ENCODE measurements around the gene NR3C2. TPM values are rescaled to one million over a fixed set of nuclear protein-coding genes. Genes with fewer than 3 reads are reported as not detected.

NR3C2 gene
- total and polyA plus RNA-seq, 2 of the 4 experiments (the other 2 are of a cell fraction) = 1.1 to 2.3 TPM

- in situ Hi-C loops (cut with MboI; ENCODE audit: low sequenced_read_pairs) = no loop called here
- Histone ChIP-seq H4K5ac (ENCODE audit: low read depth, low read length) (no peak overlapping the region), H3K27ac (ENCODE audit: insufficient read depth, low read length) (no peak overlapping the region)
These were observed 153.8 kb downstream of the NR3C2 start for GRCh38 chr4:148288448-148288847.

More at GRCh38 chr4:148288448-148288847, 153.8 kb downstream of the NR3C2 start:
- H3K56ac ChIP-seq (ENCODE audit: extremely low read depth, insufficient read depth, low read length) = no peak overlapping the region
- no peaks in the 10 kb centered on the region for H3K79me1 ChIP-seq (ENCODE audit: low read depth in 1 of 2, low read length in 2 of 2)
- no peaks in the 10 kb centered on the region for H3K9me3 ChIP-seq (ENCODE audit: control insufficient read depth, insufficient read depth, low read length)
- H2BK20ac ChIP-seq (ENCODE audit: low read depth, low read length) = no peak overlapping the region
- H2BK120ac ChIP-seq (ENCODE audit: low read depth, low read length) = no peak overlapping the region
- no peak for DNase-seq
- H3K36me3 ChIP-seq (ENCODE audit: control insufficient read depth, insufficient read depth, low read length) = no peaks in the 10 kb centered on the region
- no peak overlapping the region for H3K14ac ChIP-seq (replicated peaks; ENCODE audit: low read depth, low read length)
- no peaks in the 10 kb centered on the region for H3K4me1 ChIP-seq (ENCODE audit: control insufficient read depth, insufficient read depth, low read length)
- intact Hi-C loops (cut with micrococcal nuclease) = no loop called here
- H3K4ac ChIP-seq (ENCODE audit: low read depth, low read length) = no peak overlapping the region
- no peak overlapping the region for H3K23ac ChIP-seq (ENCODE audit: low read depth, low read length)
- ChIA-PET CTCF (no interaction called here), POLR2A (ENCODE audit: unreplicated experiment) (no interaction called here)
- no peak overlapping the region for H3K9ac ChIP-seq (ENCODE audit: low read depth, low read length)
- H2BK15ac ChIP-seq (ENCODE audit: low read depth, low read length) = no peak overlapping the region
- no peak overlapping the region for H2AFZ ChIP-seq (replicated peaks; ENCODE audit: low read length, poor library complexity)
- H3K4me2 ChIP-seq (ENCODE audit: low read depth, low read length) = no peak overlapping the region
- H3K9me1 ChIP-seq (ENCODE audit: insufficient read depth, low read length) = no peaks in the 10 kb centered on the region
- H2AK9ac ChIP-seq (replicated peaks; ENCODE audit: low read depth, low read length, poor library complexity) = no peak overlapping the region
- no peak overlapping the region for H3K4me3 ChIP-seq (ENCODE audit: insufficient read depth, low read depth, low read length)
- BruUV-seq (replicated peaks) = no TSS peak
- H4K8ac ChIP-seq (ENCODE audit: low read depth in 2 of 2, low read length in 2 of 2) = no peak overlapping the region
- ATAC-seq (ENCODE audit: low read depth) = no peak
- no CpG with 5 or more reads among the region's 3 CpGs for WGBS, 2 experiments (ENCODE audit: extremely low coverage in 2 of 2, insufficient read length in 1 of 2)
- H3K27me3 ChIP-seq (ENCODE audit: control insufficient read depth, insufficient read depth, low read length) = no peaks in the 10 kb centered on the region
- no peak for TF ChIP-seq RCOR1 (IDR thresholded peaks at IDR 0.05; ENCODE audit: insufficient replicate concordance, low read length)
- no peak for TF ChIP-seq CEBPB (IDR thresholded peaks at IDR 0.05; ENCODE audit: low read depth, low read length)
- no peak for TF ChIP-seq RAD21 (IDR thresholded peaks at IDR 0.05; ENCODE audit: low read length)
- TF ChIP-seq FOS (IDR thresholded peaks at IDR 0.05; ENCODE audit: low read depth, low read length) = no peak
- no peak for TF ChIP-seq MXI1 (IDR thresholded peaks at IDR 0.05; ENCODE audit: borderline replicate concordance, low read depth, low read length)
- no peak for TF ChIP-seq SMC3 (IDR thresholded peaks at IDR 0.05; ENCODE audit: low read depth, low read length)
- TF ChIP-seq NFE2L2 (IDR thresholded peaks at IDR 0.05; ENCODE audit: low read depth, low read length) = no peak
- no peak for TF ChIP-seq POLR2A (IDR thresholded peaks at IDR 0.05; ENCODE audit: low read depth, low read length)
- no peak for TF ChIP-seq MAFK (IDR thresholded peaks at IDR 0.05; ENCODE audit: low read depth, low read length)
- no peak for TF ChIP-seq MAZ (IDR thresholded peaks at IDR 0.05; ENCODE audit: borderline replicate concordance, low read depth, low read length)
- TF ChIP-seq RFX5 (IDR thresholded peaks at IDR 0.05; ENCODE audit: low read depth, low read length) = no peak
- TF ChIP-seq CHD1 (IDR thresholded peaks at IDR 0.05; ENCODE audit: low read depth, low read length) = no peak
- H2BK5ac ChIP-seq (ENCODE audit: low read depth, low read length, poor library complexity, severe bottlenecking) = no peak overlapping the region
- H2AK5ac ChIP-seq (ENCODE audit: low read depth, low read length) = no peak overlapping the region
- no peak overlapping the region for H3K18ac ChIP-seq (ENCODE audit: low read depth, low read length)
- no peaks in the 10 kb centered on the region for H4K20me1 ChIP-seq (ENCODE audit: insufficient read depth, low read length)
- no peak overlapping the region for H4K91ac ChIP-seq (ENCODE audit: insufficient read depth, low read depth, low read length)
- dilution Hi-C loops (cut with HindIII; ENCODE audit: low sequenced_read_pairs, unreplicated experiment) = no loop called here

All from IMR-90 (cell line).